ENCODE measurements around the gene CTSE.
"Not testable (repeated sequence)": the region's sequence is repeated elsewhere in the genome, so short reads cannot be mapped to it uniquely, and the experiment has no call there.

CTSE gene

DNA sequence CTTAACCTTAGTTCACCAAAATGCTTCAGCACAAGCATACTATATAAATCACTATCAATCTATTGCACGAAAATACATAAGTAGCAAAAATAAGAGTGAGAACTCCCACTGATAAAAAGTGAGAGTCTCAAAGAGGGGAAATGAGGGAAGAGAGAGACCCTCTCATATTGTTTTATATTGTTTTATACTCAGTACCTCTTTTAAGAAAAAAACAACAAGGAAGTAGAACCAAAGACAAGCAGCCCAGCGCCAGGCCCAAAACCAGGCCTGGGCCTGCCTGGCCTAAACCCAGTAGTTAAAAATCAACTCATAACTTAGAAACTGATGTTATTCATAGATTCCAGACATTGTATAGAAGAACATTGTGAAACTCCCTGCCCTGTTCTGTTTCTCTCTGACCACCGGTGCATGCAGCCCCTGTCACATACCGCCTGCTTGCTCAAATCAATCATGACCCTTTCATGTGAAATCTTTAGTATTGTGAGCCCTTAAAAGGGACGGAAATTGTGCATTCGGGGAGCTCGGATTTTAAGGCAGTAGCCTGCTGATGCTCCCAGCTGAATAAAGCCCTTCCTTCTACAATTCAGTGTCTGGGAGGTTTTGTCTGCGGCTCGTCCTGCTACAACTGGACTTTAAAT is 34.7 kb upstream of the CTSE start:
- H3K9me3 ChIP-seq (ENCODE audit: low read length); H3K36me3 ChIP-seq (ENCODE audit: insufficient read depth, low read length); H3K4me3 ChIP-seq (ENCODE audit: low read length); H2AFZ ChIP-seq (ENCODE audit: low read depth, low read length); H3K4me1 ChIP-seq (ENCODE audit: insufficient read depth, low read length); H3K27me3 ChIP-seq (ENCODE audit: insufficient read depth, low read length): not testable (repeated sequence)

DNA sequence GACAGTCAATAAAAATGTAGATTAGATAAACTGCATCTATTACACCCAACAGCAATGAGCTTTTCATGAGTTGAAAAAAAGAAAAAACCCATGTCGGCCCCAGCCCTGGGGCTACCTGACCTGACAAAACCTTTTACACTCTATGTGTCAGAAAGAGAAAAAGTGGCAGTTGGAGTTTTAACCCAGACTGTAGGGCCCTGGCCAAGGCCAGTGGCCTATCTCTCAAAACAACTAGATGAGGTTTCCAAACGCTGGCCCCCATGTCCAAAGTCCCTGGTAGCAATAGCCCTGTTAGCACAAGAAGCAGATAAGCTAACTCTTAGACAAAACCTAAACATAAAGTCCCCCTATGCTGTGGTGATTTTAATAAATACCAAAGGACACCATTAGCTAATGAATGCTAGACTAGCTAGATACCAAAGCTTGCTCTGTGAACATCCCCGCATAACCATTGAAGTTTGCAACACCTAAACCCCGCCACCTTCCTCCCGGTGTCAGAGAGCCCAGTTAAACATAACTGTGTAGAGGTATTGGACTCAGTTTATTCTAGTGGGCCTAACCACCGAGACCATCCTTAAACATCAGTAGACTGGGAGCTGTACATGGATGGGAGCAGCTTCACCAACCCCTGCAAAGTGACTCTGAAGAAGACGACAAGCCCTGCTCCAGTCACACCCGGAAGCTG is 32.1 kb upstream of the CTSE start:
- H3K36me3 ChIP-seq (ENCODE audit: insufficient read depth, low read length); H3K4me1 ChIP-seq (ENCODE audit: insufficient read depth, low read length); H3K4me3 ChIP-seq (ENCODE audit: low read length); H3K9me3 ChIP-seq (ENCODE audit: low read length); H3K27me3 ChIP-seq (ENCODE audit: insufficient read depth, low read length); H2AFZ ChIP-seq (ENCODE audit: low read depth, low read length): not testable (repeated sequence)

GRCh38 chr1:206055069-206055625 is 31.5 kb upstream of the CTSE start:
- H3K36me3 ChIP-seq (ENCODE audit: insufficient read depth, low read length); H3K9me3 ChIP-seq (ENCODE audit: low read length); H3K4me1 ChIP-seq (ENCODE audit: insufficient read depth, low read length); H3K27me3 ChIP-seq (ENCODE audit: insufficient read depth, low read length); H2AFZ ChIP-seq (ENCODE audit: low read depth, low read length); H3K4me3 ChIP-seq (ENCODE audit: low read length): not testable (repeated sequence)

DNA sequence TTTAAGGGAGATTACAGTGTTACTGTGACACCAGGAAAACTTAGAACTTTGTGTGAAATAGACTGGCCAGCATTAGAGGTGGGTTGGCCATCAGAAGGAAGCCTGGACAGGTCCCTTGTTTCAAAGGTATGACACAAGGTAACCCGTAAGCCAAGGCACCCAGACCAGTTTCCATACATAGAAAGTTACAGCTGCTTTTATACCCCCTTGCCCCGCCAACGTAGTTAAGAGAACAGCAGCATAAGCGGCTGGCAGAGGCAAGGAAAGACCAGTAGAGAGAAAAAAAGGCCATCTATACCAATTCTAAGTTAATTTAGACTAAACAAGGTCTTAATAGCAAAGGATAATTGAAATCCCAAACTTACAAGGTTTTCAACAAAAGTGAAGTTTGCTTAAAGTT is 29.9 kb upstream of the CTSE start:
- H3K4me1 ChIP-seq (ENCODE audit: insufficient read depth, low read length); H3K9me3 ChIP-seq (ENCODE audit: low read length); H3K4me3 ChIP-seq (ENCODE audit: low read length); H3K36me3 ChIP-seq (ENCODE audit: insufficient read depth, low read length); H3K27me3 ChIP-seq (ENCODE audit: insufficient read depth, low read length); H2AFZ ChIP-seq (ENCODE audit: low read depth, low read length): not testable (repeated sequence)

DNA sequence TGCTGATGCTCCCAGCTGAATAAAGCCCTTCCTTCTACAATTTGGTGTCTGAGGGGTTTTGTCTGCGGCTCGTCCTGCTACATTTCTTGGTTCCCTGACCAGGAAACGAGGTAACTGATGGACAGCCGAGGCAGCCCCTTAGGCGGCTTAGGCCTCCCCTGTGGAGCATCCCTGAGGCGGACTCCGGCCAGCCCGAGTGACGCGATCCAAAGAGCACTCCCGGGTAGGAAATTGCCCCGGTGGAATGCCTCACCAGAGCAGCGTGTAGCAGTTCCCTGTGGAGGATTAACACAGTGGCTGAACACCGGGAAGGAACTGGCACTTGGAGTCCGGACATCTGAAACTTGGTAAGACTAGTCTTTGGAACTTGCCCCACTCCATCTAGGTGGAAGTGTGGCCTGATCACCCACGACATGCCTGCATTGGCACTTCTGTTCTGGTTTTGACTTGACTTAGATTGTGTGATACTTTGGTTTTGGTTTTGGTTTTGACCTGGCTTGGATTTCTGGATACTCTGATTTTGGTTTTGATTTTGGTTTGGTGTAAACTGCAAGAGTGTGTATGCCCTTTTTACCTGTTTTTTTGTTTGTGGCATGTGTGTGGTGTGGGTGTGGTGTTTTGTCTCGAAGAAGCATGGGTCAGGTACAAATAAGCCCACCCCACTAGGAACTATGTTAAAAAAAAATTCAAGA is 29.4 kb upstream of the CTSE start, which contains the start of gene RHEX:
Gene RHEX (plus strand): TSS at position 255 of the 692 bp plus-strand sequence. CDS start 44,656 bp downstream, outside the sequence.
- H3K9me3 ChIP-seq (ENCODE audit: low read length); H3K27me3 ChIP-seq (ENCODE audit: insufficient read depth, low read length); H3K4me3 ChIP-seq (ENCODE audit: low read length); H2AFZ ChIP-seq (ENCODE audit: low read depth, low read length); H3K36me3 ChIP-seq (ENCODE audit: insufficient read depth, low read length); H3K4me1 ChIP-seq (ENCODE audit: insufficient read depth, low read length): not testable (repeated sequence)

DNA sequence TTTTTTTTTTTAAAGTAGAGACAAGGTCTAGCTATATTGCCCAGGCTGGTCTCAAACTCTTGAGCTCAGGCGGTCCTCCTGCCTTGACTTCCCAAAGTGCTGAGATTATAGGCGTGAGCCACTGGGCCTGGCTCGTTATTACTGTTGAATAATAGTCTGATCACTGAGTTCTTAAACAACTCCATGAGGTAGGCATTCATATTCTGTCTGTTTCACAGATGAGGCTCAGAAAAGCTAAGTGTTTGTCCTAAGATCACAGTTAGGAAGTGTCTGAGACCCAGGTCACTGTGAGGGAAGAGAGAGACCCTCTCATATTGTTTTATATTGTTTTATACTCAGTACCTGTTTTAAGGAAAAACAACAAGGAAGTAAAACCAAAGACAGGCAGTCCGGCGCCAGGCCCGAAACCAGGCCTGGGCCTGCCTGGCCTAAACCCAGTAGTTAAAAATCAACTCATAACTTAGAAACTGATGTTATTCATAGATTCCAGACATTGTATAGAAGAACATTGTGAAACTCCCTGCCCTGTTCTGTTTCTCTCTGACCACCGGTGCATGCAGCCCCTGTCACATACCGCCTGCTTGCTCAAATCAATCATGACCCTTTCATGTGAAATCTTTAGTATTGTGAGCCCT is 28.7 kb upstream of the CTSE start:
- H3K4me1 ChIP-seq (ENCODE audit: insufficient read depth, low read length); H3K4me3 ChIP-seq (ENCODE audit: low read length); H3K27me3 ChIP-seq (ENCODE audit: insufficient read depth, low read length); H2AFZ ChIP-seq (ENCODE audit: low read depth, low read length); H3K9me3 ChIP-seq (ENCODE audit: low read length); H3K36me3 ChIP-seq (ENCODE audit: insufficient read depth, low read length): not testable (repeated sequence)

- H3K27me3 ChIP-seq (ENCODE audit: insufficient read depth, low read length) = peaks cover 2% of the 10 kb centered on the region
- no peaks in the 10 kb centered on the region for H3K4me1 ChIP-seq (ENCODE audit: insufficient read depth, low read length)
- no peaks in the 10 kb centered on the region for H3K36me3 ChIP-seq (ENCODE audit: insufficient read depth, low read length)
- no peak overlapping the region for H2AFZ ChIP-seq (ENCODE audit: low read depth, low read length)
- H3K9me3 ChIP-seq (ENCODE audit: low read length) = no peaks in the 10 kb centered on the region
- H3K4me3 ChIP-seq (ENCODE audit: low read length) = no peak overlapping the region
Observed at GRCh38 chr1:206050655-206051235, 27.1 kb upstream of the CTSE start.

DNA sequence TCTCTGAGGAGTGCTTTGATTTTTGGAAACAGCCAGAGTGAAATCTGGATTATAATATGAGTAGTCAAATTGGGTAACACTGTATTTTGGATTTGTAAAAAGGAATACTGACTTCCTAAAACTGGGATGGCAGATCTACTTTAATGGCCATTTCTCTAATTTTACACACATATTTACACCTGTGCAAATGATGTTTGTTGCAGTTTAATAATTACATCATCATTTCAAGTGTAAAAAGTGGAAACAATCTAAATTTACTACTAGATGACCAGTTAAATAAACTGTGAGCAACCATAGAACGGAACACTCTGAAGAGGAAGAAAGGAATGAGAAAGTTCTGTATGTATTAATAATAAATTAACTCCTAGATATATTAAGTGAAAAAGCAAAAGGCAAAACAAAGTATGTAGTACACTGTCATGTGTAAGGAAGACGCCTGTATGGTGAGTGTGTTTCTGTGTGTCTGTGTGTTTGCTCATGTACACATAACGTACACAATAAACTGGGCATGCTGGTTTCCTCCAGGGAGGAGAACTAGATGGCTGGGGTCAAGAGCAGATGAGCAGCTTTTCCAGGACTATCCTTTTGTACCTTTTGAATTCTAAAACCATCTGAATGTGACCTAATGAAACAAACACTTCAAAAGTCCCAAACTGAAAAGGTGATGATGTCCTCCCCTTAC is 26.4 kb upstream of the CTSE start:
- Histone ChIP-seq H3K4me3 (ENCODE audit: low read length) (no peak overlapping the region), H3K9me3 (ENCODE audit: low read length) (no peaks in the 10 kb centered on the region), H2AFZ (ENCODE audit: low read depth, low read length) (no peak overlapping the region), H3K36me3 (ENCODE audit: insufficient read depth, low read length) (no peaks in the 10 kb centered on the region), H3K27me3 (ENCODE audit: insufficient read depth, low read length) (peaks cover 2% of the 10 kb centered on the region), H3K4me1 (ENCODE audit: insufficient read depth, low read length) (no peaks in the 10 kb centered on the region)

DNA sequence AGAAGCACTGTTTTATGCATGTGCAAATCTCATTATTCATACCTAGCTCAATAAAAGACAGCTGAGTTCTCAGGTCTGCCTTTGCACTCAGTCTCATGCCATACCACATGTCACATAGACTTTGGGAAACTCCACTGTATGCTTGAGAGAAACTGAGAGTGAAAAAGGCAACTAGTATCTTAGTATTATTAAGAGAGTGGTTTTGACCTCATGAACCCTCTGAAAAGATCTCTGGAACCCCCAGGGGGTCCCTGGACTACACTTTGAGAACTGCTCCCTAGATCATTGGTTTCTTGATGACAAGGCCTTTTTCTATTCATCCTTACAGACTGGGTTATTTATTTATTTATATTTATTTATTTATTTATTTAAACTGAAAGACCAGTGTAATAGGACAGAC is 25.6 kb upstream of the CTSE start:
- Histone ChIP-seq H3K27me3 (ENCODE audit: insufficient read depth, low read length) (peaks cover 2% of the 10 kb centered on the region), H3K4me1 (ENCODE audit: insufficient read depth, low read length) (no peaks in the 10 kb centered on the region), H2AFZ (ENCODE audit: low read depth, low read length) (no peak overlapping the region), H3K36me3 (ENCODE audit: insufficient read depth, low read length) (no peaks in the 10 kb centered on the region), H3K4me3 (ENCODE audit: low read length) (no peak overlapping the region), H3K9me3 (ENCODE audit: low read length) (no peaks in the 10 kb centered on the region)

GRCh38 chr1:206048582-206048981 is 24.9 kb upstream of the CTSE start:
- Histone ChIP-seq H3K4me3 (ENCODE audit: low read length) (no peak overlapping the region), H3K27me3 (ENCODE audit: insufficient read depth, low read length) (peaks cover 2% of the 10 kb centered on the region), H3K4me1 (ENCODE audit: insufficient read depth, low read length) (no peaks in the 10 kb centered on the region), H3K9me3 (ENCODE audit: low read length) (no peaks in the 10 kb centered on the region), H3K36me3 (ENCODE audit: insufficient read depth, low read length) (no peaks in the 10 kb centered on the region), H2AFZ (ENCODE audit: low read depth, low read length) (no peak overlapping the region)

DNA sequence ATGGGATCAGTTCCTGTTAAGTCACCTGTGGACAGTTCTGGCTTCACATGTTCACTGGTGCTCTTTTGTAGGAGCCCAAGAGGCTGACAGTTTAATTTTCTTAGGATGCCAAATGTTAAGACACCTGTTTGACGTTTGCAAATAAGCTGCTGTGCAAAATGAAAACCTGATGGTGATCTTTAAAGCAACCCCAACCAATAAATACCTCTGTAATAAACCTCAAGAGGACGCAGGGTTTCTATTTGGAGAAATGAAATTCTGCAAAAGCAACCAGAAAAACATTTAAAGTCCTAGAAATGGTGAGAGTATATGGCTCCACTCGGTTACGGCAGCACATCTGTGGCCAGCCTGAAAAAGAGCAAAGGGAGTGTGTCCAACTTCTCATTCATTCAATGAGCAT is 23.6 kb upstream of the CTSE start:
- Histone ChIP-seq H3K27me3 (ENCODE audit: insufficient read depth, low read length) (peaks cover 2% of the 10 kb centered on the region), H3K4me1 (ENCODE audit: insufficient read depth, low read length) (no peaks in the 10 kb centered on the region), H3K4me3 (ENCODE audit: low read length) (no peak overlapping the region), H3K9me3 (ENCODE audit: low read length) (no peaks in the 10 kb centered on the region), H3K36me3 (ENCODE audit: insufficient read depth, low read length) (no peaks in the 10 kb centered on the region), H2AFZ (ENCODE audit: low read depth, low read length) (no peak overlapping the region)

- Histone ChIP-seq H3K36me3 (ENCODE audit: insufficient read depth, low read length) (no peaks in the 10 kb centered on the region), H2AFZ (ENCODE audit: low read depth, low read length) (no peak overlapping the region), H3K4me3 (ENCODE audit: low read length) (no peak overlapping the region), H3K9me3 (ENCODE audit: low read length) (no peaks in the 10 kb centered on the region), H3K4me1 (ENCODE audit: insufficient read depth, low read length) (peaks cover 5% of the 10 kb centered on the region), H3K27me3 (ENCODE audit: insufficient read depth, low read length) (peaks cover 4% of the 10 kb centered on the region)
Observed at GRCh38 chr1:206041640-206042039, 17.9 kb upstream of the CTSE start.

Measured in neuron (in vitro differentiated cells).